Rectal smooth muscle tissue (tissue), 1 donor: ENCODE measurements around the gene ZBTB12.
"Not testable (repeated sequence)": the region's sequence is repeated elsewhere in the genome, so short reads cannot be mapped to it uniquely, and the experiment has no call there.

ENCODE experiments used
- H3K27ac ChIP-seq: one replicate; pipeline ENCODE4 v1.7.0; 2013; ENCODE audit warnings: low read depth, low read length, inconsistent platforms
- H3K27me3 ChIP-seq: one replicate; pipeline ENCODE4 v1.7.0; 2013; ENCODE audit warnings: low read length; ENCODE audit not compliant: control insufficient read depth, insufficient read depth
- H3K36me3 ChIP-seq: one replicate; pipeline ENCODE4 v1.7.0; 2013; ENCODE audit warnings: low read length; ENCODE audit not compliant: control insufficient read depth, insufficient read depth
- H3K4me1 ChIP-seq: one replicate; pipeline ENCODE4 v1.7.0; 2013; ENCODE audit warnings: low read length; ENCODE audit not compliant: control insufficient read depth, insufficient read depth
- H3K4me3 ChIP-seq: one replicate; pipeline ENCODE4 v1.7.0; 2013; ENCODE audit warnings: low read length
- H3K9ac ChIP-seq: one replicate; pipeline ENCODE4 v1.7.0; 2013; ENCODE audit warnings: low read length

The ZBTB12 gene

DNA sequence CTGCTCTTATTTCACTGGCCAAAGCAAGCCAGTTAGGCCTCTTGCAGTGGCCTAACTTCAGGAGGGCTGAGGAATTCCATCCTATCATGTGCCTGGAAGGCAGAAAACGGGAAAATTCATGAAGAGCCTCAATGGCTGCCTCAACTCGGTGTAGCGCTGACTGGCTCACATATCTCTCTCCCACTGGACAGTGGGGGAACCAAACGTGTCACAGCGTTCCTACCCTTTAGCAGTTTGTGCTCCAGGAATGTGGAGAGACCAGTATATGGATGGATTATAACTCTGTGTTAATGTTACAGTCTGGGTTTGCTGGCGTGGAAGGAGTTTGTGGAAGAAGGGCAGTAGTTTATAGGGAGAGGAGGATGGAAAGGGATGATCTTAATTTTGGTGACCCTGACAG is 13.9 kb upstream of the ZBTB12 start:
- no peaks in the 10 kb centered on the region for H3K4me1 ChIP-seq
- no peaks in the 10 kb centered on the region for H3K36me3 ChIP-seq
- no peak overlapping the region for H3K4me3 ChIP-seq
- H3K27me3 ChIP-seq = no peaks in the 10 kb centered on the region
- H3K9ac ChIP-seq = no peak overlapping the region
- H3K27ac ChIP-seq = no peak overlapping the region

DNA sequence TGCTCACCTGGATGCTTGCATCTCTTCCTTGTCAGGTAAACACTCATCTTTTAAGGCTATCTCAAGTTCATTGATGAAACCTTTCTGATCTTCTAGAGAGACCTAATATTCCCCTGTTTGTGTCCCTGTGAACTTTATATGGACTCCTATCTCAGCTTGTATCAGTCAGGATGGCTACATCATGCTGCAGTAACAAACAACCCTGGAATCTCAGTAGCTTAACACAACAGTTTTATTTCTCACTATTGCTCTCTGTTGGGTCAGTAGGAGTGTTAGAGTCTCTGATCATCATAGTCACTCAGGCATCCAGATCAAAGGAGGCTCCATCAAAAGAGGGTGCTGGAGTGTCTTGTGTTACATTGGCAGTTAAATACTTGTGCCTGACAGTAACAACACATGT is 13.5 kb upstream of the ZBTB12 start:
- H3K9ac ChIP-seq = no peak overlapping the region
- H3K27me3 ChIP-seq = no peaks in the 10 kb centered on the region
- H3K4me3 ChIP-seq = no peak overlapping the region
- no peaks in the 10 kb centered on the region for H3K4me1 ChIP-seq
- H3K36me3 ChIP-seq = no peaks in the 10 kb centered on the region
- H3K27ac ChIP-seq = no peak overlapping the region

DNA sequence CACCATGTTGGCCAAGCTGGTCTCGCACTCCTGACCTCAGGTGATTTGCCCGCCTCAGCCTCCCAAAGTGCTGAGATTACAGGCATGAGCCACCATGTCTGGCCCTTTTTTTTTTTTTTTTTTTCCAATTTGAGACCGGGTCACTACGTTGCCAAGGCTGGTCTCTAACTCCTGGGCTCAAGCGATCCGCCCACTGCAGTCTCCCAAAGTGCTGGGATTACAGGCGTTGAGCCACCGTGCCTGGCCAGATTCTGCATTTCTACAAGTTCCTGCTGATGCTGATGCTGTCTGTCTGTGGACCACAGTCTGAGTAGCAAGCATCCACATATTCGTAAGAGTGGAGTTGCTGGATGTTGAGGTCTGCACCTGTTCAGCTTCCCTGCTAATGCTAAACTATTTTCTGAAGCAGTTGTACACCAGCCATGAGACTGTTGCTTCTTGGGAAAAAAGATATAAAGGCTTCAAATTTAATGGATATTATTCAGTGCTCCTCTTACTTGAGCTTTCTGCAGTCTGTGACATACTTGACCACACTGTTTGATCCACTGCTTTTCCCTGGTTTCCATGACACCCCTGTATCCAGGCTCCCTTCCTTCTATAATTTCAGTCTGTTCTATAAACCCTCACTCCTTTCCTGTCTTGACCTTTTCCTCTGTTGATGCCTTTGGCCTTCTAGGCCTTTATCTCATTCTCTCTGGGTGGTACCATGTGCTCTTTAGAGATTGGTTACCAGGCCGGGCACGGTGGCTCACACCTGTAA is 10.1 kb upstream of the ZBTB12 start:
- H3K9ac ChIP-seq = no peak overlapping the region
- H3K36me3 ChIP-seq = no peaks in the 10 kb centered on the region
- no peak overlapping the region for H3K27ac ChIP-seq
- no peak overlapping the region for H3K4me3 ChIP-seq
- no peaks in the 10 kb centered on the region for H3K4me1 ChIP-seq
- no peaks in the 10 kb centered on the region for H3K27me3 ChIP-seq

DNA sequence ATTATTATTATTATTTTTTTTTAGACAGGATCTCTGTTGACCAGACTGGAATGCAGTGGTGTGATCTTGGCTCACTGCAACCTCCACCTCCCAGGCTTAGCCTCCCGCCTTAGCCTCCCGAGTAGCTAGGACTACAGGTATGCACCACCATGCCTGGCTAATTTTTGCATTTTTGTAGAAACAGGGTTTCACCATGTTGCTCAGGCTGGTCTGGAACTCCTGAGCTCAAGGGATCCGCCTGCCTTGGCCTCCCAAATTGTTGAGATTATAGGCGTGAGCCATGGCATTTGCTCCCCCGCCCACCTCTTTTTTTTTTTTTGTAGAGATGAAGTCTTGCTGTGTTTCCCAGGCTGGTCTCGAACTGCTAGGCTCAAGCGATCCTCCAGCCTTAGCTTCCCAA is 7.4 kb upstream of the ZBTB12 start:
- H3K4me1 ChIP-seq, H3K4me3 ChIP-seq, H3K27ac ChIP-seq, H3K36me3 ChIP-seq, H3K9ac ChIP-seq, H3K27me3 ChIP-seq: not testable (repeated sequence)

DNA sequence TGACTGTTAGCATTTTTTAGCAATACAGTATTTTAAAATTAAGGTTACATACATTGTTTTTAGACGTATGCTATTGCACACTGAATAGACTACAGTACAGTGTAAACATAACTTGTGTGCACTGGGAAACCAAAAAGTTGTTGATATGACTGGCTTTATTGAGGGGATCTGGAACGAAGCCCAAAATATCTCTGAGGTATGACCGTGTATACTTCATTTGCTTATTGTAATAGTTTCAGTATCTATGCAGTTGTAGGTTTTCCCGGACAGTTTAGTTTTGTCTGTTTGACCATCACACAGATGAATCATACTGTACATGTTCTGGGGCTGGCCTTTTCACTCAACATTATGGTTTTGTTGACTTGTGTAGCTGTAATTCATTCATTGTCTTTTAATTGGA is 6.9 kb upstream of the ZBTB12 start:
- Histone ChIP-seq H3K4me1 (no peaks in the 10 kb centered on the region), H3K27me3 (no peaks in the 10 kb centered on the region), H3K27ac (no peak overlapping the region), H3K36me3 (no peaks in the 10 kb centered on the region), H3K4me3 (no peak overlapping the region), H3K9ac (no peak overlapping the region)

DNA sequence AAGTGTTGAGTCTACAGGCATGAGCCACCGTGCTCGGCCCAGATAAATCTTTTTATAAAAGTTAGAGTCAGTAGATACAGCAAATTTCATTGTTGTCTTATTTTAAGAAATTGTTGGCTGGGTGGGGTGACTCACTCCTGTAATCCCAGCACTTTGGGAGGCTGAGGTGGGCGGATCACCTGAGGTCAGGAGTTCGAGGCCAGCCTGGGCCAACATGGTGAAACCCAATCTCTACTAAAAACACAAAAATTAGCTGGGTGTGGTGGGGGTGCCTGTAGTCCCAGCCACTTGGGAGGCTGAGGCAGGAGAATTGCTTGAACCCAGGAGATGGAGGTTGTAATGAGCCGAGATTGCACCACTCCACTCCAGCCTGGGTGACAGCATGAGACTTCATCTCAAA is 6.4 kb upstream of the ZBTB12 start:
- H3K4me1 ChIP-seq, H3K9ac ChIP-seq, H3K4me3 ChIP-seq, H3K36me3 ChIP-seq, H3K27me3 ChIP-seq, H3K27ac ChIP-seq: not testable (repeated sequence)

DNA sequence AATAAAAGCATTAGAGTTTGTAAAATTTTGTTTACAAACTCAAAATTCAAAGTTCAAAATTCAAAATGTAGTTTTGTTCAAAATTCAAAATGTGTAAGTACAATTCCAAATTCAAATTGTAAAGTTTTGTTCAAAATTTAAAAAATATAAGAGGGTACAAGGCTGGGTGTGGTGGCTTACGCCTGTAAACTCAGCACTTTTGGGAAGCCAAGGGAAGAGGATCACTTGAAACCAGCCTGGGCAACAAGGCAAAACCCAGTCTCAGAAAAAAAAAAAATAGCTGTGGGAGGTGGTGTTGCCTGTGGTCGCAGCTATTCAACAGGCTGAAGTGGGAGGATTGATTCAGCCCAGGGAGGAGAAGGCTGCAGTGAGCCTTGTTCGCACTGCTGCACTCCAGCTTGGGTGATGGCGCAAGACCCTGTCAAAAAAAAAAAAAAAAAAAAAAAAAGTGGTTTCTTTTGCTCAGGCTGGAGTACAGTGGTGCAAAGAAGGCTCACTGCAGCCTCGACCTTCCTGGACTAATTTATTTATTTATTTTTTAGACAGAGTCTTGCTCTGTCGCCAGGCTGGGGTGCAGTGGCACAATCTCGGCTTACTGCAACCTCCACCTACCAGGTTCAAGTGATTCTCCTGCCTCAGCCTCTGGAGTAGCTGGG is 5.4 kb upstream of the ZBTB12 start:
- Histone ChIP-seq H3K4me1 (peaks cover 5% of the 10 kb centered on the region), H3K9ac (no peak overlapping the region), H3K36me3 (no peaks in the 10 kb centered on the region), H3K4me3 (no peak overlapping the region), H3K27me3 (no peaks in the 10 kb centered on the region), H3K27ac (no peak overlapping the region)

DNA sequence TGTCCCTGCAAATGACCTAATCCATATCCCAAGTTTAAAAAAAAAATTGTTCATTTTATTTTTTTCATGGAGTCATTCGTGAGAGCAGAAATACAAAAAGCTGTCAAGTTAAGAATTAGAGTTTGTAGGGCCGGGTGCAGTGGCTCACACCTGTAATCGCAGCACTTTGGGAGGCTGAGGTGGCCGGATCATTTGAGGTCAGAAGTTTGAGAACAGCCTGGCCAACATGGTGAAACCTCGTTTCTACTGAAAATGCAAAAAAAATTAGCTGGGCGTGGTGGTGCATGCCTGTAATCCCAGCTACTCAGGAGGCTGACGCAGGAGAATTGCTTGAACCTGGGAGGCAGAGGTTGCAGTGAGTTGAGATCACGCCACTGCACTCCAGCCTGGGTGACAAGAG is 4.8 kb upstream of the ZBTB12 start:
- H3K36me3 ChIP-seq, H3K27ac ChIP-seq, H3K27me3 ChIP-seq, H3K4me1 ChIP-seq, H3K9ac ChIP-seq, H3K4me3 ChIP-seq: not testable (repeated sequence)

DNA sequence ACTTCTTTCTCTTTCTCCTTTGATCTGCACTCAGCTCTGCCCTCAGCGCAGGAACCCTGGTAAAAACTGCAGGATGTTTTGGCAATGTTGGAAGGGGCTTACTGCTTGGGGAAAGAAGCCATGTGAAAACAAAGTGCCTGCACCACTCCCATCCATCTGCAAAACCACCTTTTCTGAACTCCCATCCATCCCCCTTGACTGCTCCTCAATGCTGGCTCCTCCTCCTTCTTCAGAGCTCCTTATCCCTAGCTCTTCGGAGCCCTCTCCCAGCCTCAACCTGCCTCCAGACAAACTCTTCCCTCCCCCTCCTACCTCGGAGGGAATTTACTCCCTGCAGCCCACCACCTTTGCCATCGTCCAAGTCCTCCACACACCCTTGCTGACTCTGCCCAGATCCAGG is 4.2 kb upstream of the ZBTB12 start:
- Histone ChIP-seq H3K4me3 (no peak overlapping the region), H3K27me3 (no peaks in the 10 kb centered on the region), H3K9ac (no peak overlapping the region), H3K27ac (no peak overlapping the region), H3K36me3 (no peaks in the 10 kb centered on the region), H3K4me1 (peaks cover 5% of the 10 kb centered on the region)

DNA sequence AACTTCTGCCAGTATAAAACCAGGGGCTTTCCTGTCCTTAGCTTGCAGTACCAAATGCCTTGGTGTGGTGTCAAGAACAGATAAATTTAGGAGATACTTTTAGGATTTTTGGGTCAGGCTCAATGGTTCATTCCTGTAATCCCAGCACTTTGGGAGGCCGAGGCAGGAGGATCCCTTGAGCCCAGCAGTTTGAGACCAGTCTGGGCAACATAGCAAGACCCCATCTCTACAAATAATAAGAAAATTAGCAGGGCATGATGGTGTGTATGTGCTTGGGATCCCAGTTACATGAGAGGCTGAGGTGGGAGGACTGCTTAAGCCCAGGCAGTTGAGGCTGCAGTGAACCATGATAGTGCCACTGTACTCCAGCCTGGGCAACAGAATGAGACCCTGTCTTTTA is 3.2 kb upstream of the ZBTB12 start:
- Histone ChIP-seq H3K27ac (no peak overlapping the region), H3K36me3 (no peaks in the 10 kb centered on the region), H3K4me1 (peaks cover 5% of the 10 kb centered on the region), H3K9ac (no peak overlapping the region), H3K4me3 (no peak overlapping the region), H3K27me3 (no peaks in the 10 kb centered on the region)

DNA sequence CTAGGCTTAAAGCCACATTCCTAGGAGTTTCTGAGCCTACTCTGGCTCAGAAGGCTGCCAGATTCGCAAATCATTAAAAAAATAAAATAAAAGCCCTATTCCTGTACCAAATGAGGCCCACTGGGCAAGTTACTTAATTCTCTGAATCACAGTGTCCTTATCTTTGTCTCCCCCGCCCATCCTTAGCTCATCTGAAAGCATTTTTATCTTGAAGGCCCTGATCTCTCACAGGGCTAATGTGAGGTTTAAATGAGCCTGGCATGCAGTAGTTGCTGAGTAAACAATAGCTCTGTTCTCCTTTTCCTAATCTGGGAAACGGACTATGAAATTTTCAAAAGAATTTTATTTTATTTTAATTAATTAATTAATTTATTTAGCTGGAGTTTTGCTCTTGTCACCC is 2.1 kb upstream of the ZBTB12 start:
- H3K27ac ChIP-seq = no peak overlapping the region
- no peak overlapping the region for H3K4me3 ChIP-seq
- no peaks in the 10 kb centered on the region for H3K27me3 ChIP-seq
- H3K36me3 ChIP-seq = no peaks in the 10 kb centered on the region
- peaks cover 5% of the 10 kb centered on the region for H3K4me1 ChIP-seq
- no peak overlapping the region for H3K9ac ChIP-seq

DNA sequence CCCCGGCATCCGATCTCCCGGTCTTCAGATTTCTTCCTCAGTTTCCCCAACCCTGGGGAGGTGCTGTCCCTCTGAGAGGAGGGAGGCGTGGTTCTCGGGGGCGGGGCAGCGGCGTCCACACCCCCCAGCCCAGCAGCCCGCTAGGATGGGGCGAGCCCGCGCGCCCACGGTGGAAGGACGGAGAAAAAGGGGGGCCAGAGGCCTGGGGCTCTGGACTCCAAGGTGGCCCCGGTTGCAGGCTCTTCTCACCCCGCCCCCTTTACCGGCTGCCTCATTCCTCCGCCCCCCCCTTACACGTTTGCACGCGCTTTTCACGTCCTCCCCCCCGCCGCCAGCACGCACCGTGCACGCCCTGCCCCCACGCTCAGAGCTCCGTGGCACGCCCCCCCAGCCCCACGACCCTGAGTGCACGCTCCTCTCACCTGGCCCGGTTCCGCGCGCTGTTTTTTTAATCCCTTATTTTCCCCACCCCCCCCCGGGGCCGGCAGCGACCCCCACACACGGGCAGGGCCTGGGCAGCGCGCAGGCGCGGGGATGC is 402 bp downstream of the ZBTB12 start:
- no peaks in the 10 kb centered on the region for H3K27me3 ChIP-seq
- H3K4me3 ChIP-seq = peak overlapping the region; percentile 89
- H3K9ac ChIP-seq = no peak overlapping the region
- H3K4me1 ChIP-seq = peaks cover 10% of the 10 kb centered on the region
- H3K27ac ChIP-seq = peak overlapping the region; percentile 90
- no peaks in the 10 kb centered on the region for H3K36me3 ChIP-seq

DNA sequence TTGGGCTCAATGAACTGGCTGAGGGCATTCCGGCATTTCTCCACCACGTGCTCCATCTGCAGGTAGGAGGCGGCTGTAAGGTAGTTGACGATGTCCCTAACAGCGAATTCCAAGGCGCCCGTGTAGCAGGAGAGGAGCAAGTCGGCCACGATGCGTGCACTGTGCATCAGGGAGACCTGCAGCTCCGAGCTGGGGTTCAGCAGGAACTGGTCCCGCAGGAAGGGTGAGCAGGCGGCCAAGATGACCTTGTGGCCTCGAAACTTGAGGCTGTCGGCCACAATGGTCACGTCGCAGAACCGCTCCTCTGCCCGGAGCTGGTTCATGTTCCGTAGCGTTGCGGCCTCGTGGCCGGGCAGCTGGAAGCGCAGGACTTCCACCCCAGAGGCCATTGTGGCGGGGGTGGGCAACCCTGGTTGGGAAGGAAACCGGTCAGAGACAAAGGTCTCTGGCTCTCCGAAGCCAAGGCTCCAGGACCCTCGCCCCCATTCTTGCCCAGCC is 920 bp downstream of the ZBTB12 start:
- H3K4me3 ChIP-seq = peak overlapping the region; percentile 89
- peaks cover 10% of the 10 kb centered on the region for H3K4me1 ChIP-seq
- H3K27me3 ChIP-seq = no peaks in the 10 kb centered on the region
- H3K36me3 ChIP-seq = no peaks in the 10 kb centered on the region
- no peak overlapping the region for H3K9ac ChIP-seq
- peak overlapping the region; percentile 90 for H3K27ac ChIP-seq
